HCT116 (cell line): Measurements from ENCODE around the gene RNF220. TPM values are rescaled to one million over a fixed set of nuclear protein-coding genes. Genes with fewer than 3 reads are reported as not detected.

Source experiments
- ATAC-seq: fragments of 200-7000 bp; cut with Tn5 transposase; 2 replicates; pipeline ENCODE4 v1.9.1; 2020; ENCODE audit warnings: mild to moderate bottlenecking, moderate library complexity
- BruUV-seq: library from RNA; stranded (reverse); fragments of 400-500 nt; replicated peaks from 2 replicates; lab custom pipeline; 2021; lab: Mats Ljungman, UMichigan
- CTCF ChIA-PET: fragments of 300-600 bp; sonication (Branson Sonifier 250); formaldehyde crosslinking; loops from one replicate; lab custom pipeline; 2021; ENCODE audit warnings: antibody characterized with exemption; lab: Charles Lee
- POLR2A ChIA-PET: fragments of 300-600, 350-600 bp; sonication (Branson Sonifier 250); formaldehyde crosslinking; loops from one replicate; lab custom pipeline; 2021; ENCODE audit warnings: antibody characterized with exemption; lab: Charles Lee
- RAD21 ChIA-PET, 2 experiments: fragments of 300-600 bp; sonication (Branson Sonifier 250); formaldehyde crosslinking; loops; one replicate each; lab custom pipeline; 2023; ENCODE audit warnings: low total read pairs in 2 of 2; ENCODE audit not compliant: uncharacterized antibody in 2 of 2, unreplicated experiment in 2 of 2, low non-redundant PET in 1 of 2; lab: Charles Lee
- DNase-seq: peaks from one replicate; pipeline ENCODE4 v3.0.0-alpha.2; 2010; ENCODE audit warnings: low read depth, low spot score
- H2AFZ ChIP-seq: fragments of 200-600 bp; shearing (Covaris generic), sonication (generic); 2 replicates; pipeline ENCODE4 v1.6.1; 2017; ENCODE audit warnings: low read depth, mixed run types, mixed read lengths, antibody characterized with exemption, low read length; ENCODE audit not compliant: poor library complexity, severe bottlenecking
- H3K27ac ChIP-seq: 2 replicates; pipeline ENCODE4 v1.5.1; 2012; ENCODE audit warnings: low read depth, low read length
- H3K27me3 ChIP-seq: fragments of 200-600 bp; sonication (generic); 2 replicates; pipeline ENCODE4 v1.6.1; 2016; ENCODE audit warnings: mixed run types, low read length, mixed read lengths; ENCODE audit not compliant: insufficient read depth
- H3K36me3 ChIP-seq, 2 experiments: fragments of 200-500 bp in 1 of 2; fragments of 200-600 bp in 1 of 2; sonication (Bioruptor generic) in 1 of 2; sonication (generic) in 1 of 2; 2 replicates each; pipeline versions ENCODE4 v1.5.1 to v1.6.1; 2014 to 2016; ENCODE audit warnings: low read length in 2 of 2, inconsistent platforms in 1 of 2, mixed read lengths in 1 of 2, mixed run types in 1 of 2; ENCODE audit not compliant: insufficient read depth in 2 of 2, control insufficient read depth in 1 of 2
- H3K4me1 ChIP-seq, 2 experiments: fragments of 200-600 bp in 1 of 2; sonication (generic) in 1 of 2; 2 replicates each; pipeline versions ENCODE4 v1.5.1 to v1.6.1; 2012 to 2017; ENCODE audit warnings: low read length in 2 of 2, inconsistent platforms in 1 of 2, mild to moderate bottlenecking in 1 of 2, mixed read lengths in 1 of 2, mixed run types in 1 of 2, moderate library complexity in 1 of 2; ENCODE audit not compliant: insufficient read depth in 2 of 2, control insufficient read depth in 1 of 2
- H3K4me2 ChIP-seq: fragments of 200-600 bp; sonication (generic); 2 replicates; pipeline ENCODE4 v1.6.1; 2017; ENCODE audit warnings: mixed run types, low read length, mixed read lengths
- H3K4me3 ChIP-seq, 2 experiments: fragments of 200-600 bp in 1 of 2; sonication (generic) in 1 of 2; replicated peaks in 1 of 2; 2 replicates each; pipeline ENCODE4 v1.5.1; 2011 to 2016; ENCODE audit warnings: low read length in 2 of 2, control low read depth in 1 of 2, low read depth in 1 of 2, mild to moderate bottlenecking in 1 of 2, mixed read lengths in 1 of 2, mixed run types in 1 of 2
- H3K79me2 ChIP-seq: fragments of 200-600 bp; sonication (generic); 2 replicates; pipeline ENCODE4 v1.6.1; 2017; ENCODE audit warnings: mild to moderate bottlenecking, mixed run types, low read length, moderate library complexity, mixed read lengths; ENCODE audit not compliant: insufficient read depth
- H3K9ac ChIP-seq: fragments of 200-600 bp; sonication (generic); 2 replicates; pipeline ENCODE4 v1.6.1; 2016; ENCODE audit warnings: low read length, mixed read lengths
- H3K9me2 ChIP-seq: fragments of 200-600 bp; sonication (generic), shearing (Covaris generic); 2 replicates; pipeline ENCODE4 v1.6.1; 2017; ENCODE audit warnings: mixed run types, mild to moderate bottlenecking, moderate library complexity; ENCODE audit not compliant: insufficient read depth
- H3K9me3 ChIP-seq, 2 experiments: fragments of 200-500 bp in 1 of 2; fragments of 200-600 bp in 1 of 2; sonication (Bioruptor generic) in 1 of 2; sonication (generic) in 1 of 2; 2 replicates each; pipeline ENCODE4 v1.6.1; 2014 to 2017; ENCODE audit warnings: low read length in 2 of 2, mixed read lengths in 2 of 2, inconsistent platforms in 1 of 2, low read depth in 1 of 2, mild to moderate bottlenecking in 1 of 2, mixed run types in 1 of 2, moderate library complexity in 1 of 2; ENCODE audit not compliant: control insufficient read depth in 1 of 2, insufficient read depth in 1 of 2
- H4K20me1 ChIP-seq: fragments of 200-600 bp; sonication (generic), shearing (Covaris generic); 2 replicates; pipeline ENCODE4 v1.6.1; 2017; ENCODE audit warnings: mixed run types, mild to moderate bottlenecking, moderate library complexity; ENCODE audit not compliant: insufficient read depth
- EGR1 ChIP-seq: IDR thresholded peaks from 2 replicates; pipeline ENCODE4 v1.6.1; 2012; ENCODE audit warnings: low read depth
- EZH2 ChIP-seq: fragments of 200-600 bp; sonication (generic); IDR thresholded peaks from 2 replicates; pipeline ENCODE4 v1.6.1; 2017; ENCODE audit warnings: antibody characterized with exemption, mixed run types
- SP1 ChIP-seq: IDR thresholded peaks from 2 replicates; pipeline ENCODE4 v1.6.1; 2012; ENCODE audit warnings: low read depth
- YY1 ChIP-seq: IDR thresholded peaks from 2 replicates; pipeline ENCODE4 v1.6.1; 2011; ENCODE audit warnings: low read length, low read depth, moderate library complexity, mild to moderate bottlenecking; ENCODE audit not compliant: insufficient replicate concordance; ENCODE audit errors: extremely low read depth
- ZBTB33 ChIP-seq: IDR thresholded peaks from 2 replicates; pipeline ENCODE4 v1.6.1; 2011; ENCODE audit warnings: mild to moderate bottlenecking, low read length, moderate library complexity; ENCODE audit not compliant: insufficient replicate concordance; ENCODE audit errors: extremely low read depth
- intact Hi-C: fragments of 100-400 bp; cut with micrococcal nuclease; formaldehyde crosslinking; loops from 2 replicates; pipeline ENCODE4 v1.10.0; 2022
- total RNA-seq: library from RNA; stranded (reverse); gene quantifications from one replicate; pipeline ENCODE4 v1.2.1, GENCODE V29; 2021; ENCODE audit not compliant: unreplicated experiment
- TF ChIP-seq, protein P1 (sequence below), 3 experiments: fragments of 200-600 bp in 1 of 3; sonication (generic) in 1 of 3; IDR thresholded peaks in 2 of 3; conservative IDR thresholded peaks in 1 of 3; 2 replicates each; pipeline ENCODE4 v1.5.1; 2012 to 2017; ENCODE audit warnings: low read depth in 2 of 3, low read length in 2 of 3, antibody characterized with exemption in 1 of 3, borderline replicate concordance in 1 of 3, control low read depth in 1 of 3, mild to moderate bottlenecking in 1 of 3, mixed read lengths in 1 of 3, mixed run types in 1 of 3, moderate library complexity in 1 of 3; ENCODE audit not compliant: insufficient read depth in 1 of 3

RNF220 gene
- total RNA-seq, 1 experiment from 2014 or later = 84.5 TPM

- CTCF ChIA-PET = no interaction called here
- H3K27me3 ChIP-seq = no peaks in the 10 kb centered on the region
- intact Hi-C loops = no loop called here
- H3K9me3 ChIP-seq = no peaks in the 10 kb centered on the region
- DNase-seq (no peak), ATAC-seq (no peak)
- no peak overlapping the region for H2AFZ ChIP-seq
- no peak for TF ChIP-seq EZH2
- no peak for TF ChIP-seq SP1
- TF ChIP-seq, protein P1, sequence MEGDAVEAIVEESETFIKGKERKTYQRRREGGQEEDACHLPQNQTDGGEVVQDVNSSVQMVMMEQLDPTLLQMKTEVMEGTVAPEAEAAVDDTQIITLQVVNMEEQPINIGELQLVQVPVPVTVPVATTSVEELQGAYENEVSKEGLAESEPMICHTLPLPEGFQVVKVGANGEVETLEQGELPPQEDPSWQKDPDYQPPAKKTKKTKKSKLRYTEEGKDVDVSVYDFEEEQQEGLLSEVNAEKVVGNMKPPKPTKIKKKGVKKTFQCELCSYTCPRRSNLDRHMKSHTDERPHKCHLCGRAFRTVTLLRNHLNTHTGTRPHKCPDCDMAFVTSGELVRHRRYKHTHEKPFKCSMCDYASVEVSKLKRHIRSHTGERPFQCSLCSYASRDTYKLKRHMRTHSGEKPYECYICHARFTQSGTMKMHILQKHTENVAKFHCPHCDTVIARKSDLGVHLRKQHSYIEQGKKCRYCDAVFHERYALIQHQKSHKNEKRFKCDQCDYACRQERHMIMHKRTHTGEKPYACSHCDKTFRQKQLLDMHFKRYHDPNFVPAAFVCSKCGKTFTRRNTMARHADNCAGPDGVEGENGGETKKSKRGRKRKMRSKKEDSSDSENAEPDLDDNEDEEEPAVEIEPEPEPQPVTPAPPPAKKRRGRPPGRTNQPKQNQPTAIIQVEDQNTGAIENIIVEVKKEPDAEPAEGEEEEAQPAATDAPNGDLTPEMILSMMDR (IDR thresholded peaks at IDR 0.05 in 2 of 3, conservative IDR thresholded peaks at IDR 0.05 in 1 of 3; ENCODE audit: borderline replicate concordance in 1 of 3, insufficient read depth in 1 of 3, low read depth in 2 of 3, low read length in 2 of 3) = no peak
- TF ChIP-seq EGR1 = no peak
- no peak for TF ChIP-seq YY1
- TF ChIP-seq ZBTB33 = no peak
- TF ChIP-seq, all 23 proteins: peak for 0
- no peaks in the 10 kb centered on the region for H4K20me1 ChIP-seq
- peaks cover 0 to 3% of the 10 kb centered on the region in 2 experiments; a peak in 1 of 4 replicates for H3K4me1 ChIP-seq
- no peaks in the 10 kb centered on the region for H3K36me3 ChIP-seq
- no peak overlapping the region for H3K4me2 ChIP-seq
- H3K9me2 ChIP-seq = no peaks in the 10 kb centered on the region
- no peak overlapping the region for H3K27ac ChIP-seq
- H3K4me3 ChIP-seq = no peak overlapping the region
- no TSS peak for BruUV-seq
- ChIA-PET RAD21 (no interaction called here), POLR2A (no interaction called here)
- H3K9ac ChIP-seq = no peak overlapping the region
- no peaks in the 10 kb centered on the region for H3K79me2 ChIP-seq
These were observed 171.5 kb downstream of the RNF220 start for GRCh38 chr1:44576456-44577150.
